ENCODE results near the gene GRIK3. TPM values are rescaled to one million over a fixed set of nuclear protein-coding genes. Genes with fewer than 3 reads are reported as not detected.

The GRIK3 gene
- total RNA-seq, 1 experiment from 2014 or later, result 5.5 TPM

- Mint-ChIP-seq H3K36me3 (no peaks in the 10 kb centered on the region), H3K9me3 (no peaks in the 10 kb centered on the region), H3K27ac (no peak overlapping the region), H3K4me1 (peaks cover 7% of the 10 kb centered on the region), H3K27me3 (ENCODE audit: low read depth) (peaks cover 4% of the 10 kb centered on the region), H3K4me3 (no peak overlapping the region)
- no peak for ATAC-seq
- DNase-seq (ENCODE audit: low spot score), result no peak
- ChIA-PET POLR2A (no interaction called here), CTCF (interaction anchor here (1.0 kb wide), 1 partner anchor 80 kb away, joined by 3 read pairs; no protein-coding TSS in a partner anchor)
- TF ChIP-seq ESRRA (CRISPR knock-in tag; IDR thresholded peaks at IDR 0.05; ENCODE audit: borderline replicate concordance) (no peak), ZNF121 (CRISPR knock-in tag; IDR thresholded peaks at IDR 0.05) (no peak), ELF4 (CRISPR knock-in tag; IDR thresholded peaks at IDR 0.05; ENCODE audit: low read depth) (no peak), IRF1 (CRISPR knock-in tag; IDR thresholded peaks at IDR 0.05) (no peak), ZNF416 (CRISPR knock-in tag; IDR thresholded peaks at IDR 0.05) (no peak), CDX4 (CRISPR knock-in tag; IDR thresholded peaks at IDR 0.05; ENCODE audit: borderline replicate concordance) (no peak), ZNF396 (CRISPR knock-in tag; IDR thresholded peaks at IDR 0.05; ENCODE audit: borderline replicate concordance) (no peak), NR2C2 (CRISPR knock-in tag; IDR thresholded peaks at IDR 0.05) (no peak), PRDM15 (CRISPR knock-in tag; IDR thresholded peaks at IDR 0.05) (no peak), HMGA2 (CRISPR knock-in tag; IDR thresholded peaks at IDR 0.05) (no peak)
Measured at GRCh38 chr1:36783475-36783874, 250.8 kb downstream of the GRIK3 start.

GRCh38 chr1:36782785-36783184, 251.5 kb downstream of the GRIK3 start:
- no peak for ATAC-seq
- Mint-ChIP-seq H3K4me1 (peaks cover 7% of the 10 kb centered on the region), H3K27ac (no peak overlapping the region), H3K4me3 (no peak overlapping the region), H3K9me3 (no peaks in the 10 kb centered on the region), H3K27me3 (ENCODE audit: low read depth) (peaks cover 4% of the 10 kb centered on the region), H3K36me3 (no peaks in the 10 kb centered on the region)
- no peak for TF ChIP-seq NR3C1 (CRISPR knock-in tag; conservative IDR thresholded peaks at IDR 0.05; ENCODE audit: low read depth)
- TF ChIP-seq NR1H2 (CRISPR knock-in tag; IDR thresholded peaks at IDR 0.05), result no peak
- no peak for TF ChIP-seq NR2C2 (CRISPR knock-in tag; IDR thresholded peaks at IDR 0.05)
- TF ChIP-seq CDX4 (CRISPR knock-in tag; IDR thresholded peaks at IDR 0.05; ENCODE audit: borderline replicate concordance), result no peak
- no peak for TF ChIP-seq ATF6 (CRISPR knock-in tag; IDR thresholded peaks at IDR 0.05)
- no peak for TF ChIP-seq PRDM15 (CRISPR knock-in tag; IDR thresholded peaks at IDR 0.05)
- TF ChIP-seq ETV6 (CRISPR knock-in tag; IDR thresholded peaks at IDR 0.05), result no peak
- TF ChIP-seq ERG (CRISPR knock-in tag; IDR thresholded peaks at IDR 0.05), result no peak
- ChIA-PET CTCF (interaction anchor here (0.6 to 1.8 kb wide), 3 partner anchors 13 to 81 kb away, joined by 3 to 5 read pairs (median 4); no protein-coding TSS in a partner anchor), POLR2A (no interaction called here)
- DNase-seq (ENCODE audit: low spot score), result no peak

All from WTC11 (cell line).